ENCODE measurements around the gene AUTS2. TPM values are rescaled to one million over a fixed set of nuclear protein-coding genes. Genes with fewer than 3 reads are reported as not detected.

The AUTS2 gene
- total and polyA plus RNA-seq, 10 of the 15 experiments (the other 5 are each of a cell fraction or from before 2014, with no cell fraction given): 6.4 to 55.6 (median 21.6) TPM

DNA sequence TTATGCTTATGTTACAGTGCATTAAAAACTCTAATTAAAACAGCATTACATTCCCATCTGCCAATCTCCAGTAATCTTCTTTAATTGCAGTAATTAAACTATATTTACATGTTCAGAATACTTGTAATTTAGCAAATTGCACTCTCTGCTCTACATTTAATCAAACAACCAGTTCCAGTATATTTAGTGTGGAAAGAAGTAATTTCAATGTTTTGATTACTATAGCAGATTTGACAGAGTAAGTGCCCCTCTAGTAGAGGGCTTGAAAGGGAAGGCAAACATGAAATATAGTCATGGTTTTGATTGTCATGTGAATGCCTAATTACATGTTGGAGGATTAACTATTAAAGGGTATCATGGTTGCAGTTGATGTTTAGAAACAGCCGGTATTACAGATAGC, 739.7 kb downstream of the AUTS2 start:
- CTCF ChIA-PET: interaction anchor here (1.2 kb wide), 1 partner anchor 8 kb away, joined by 3 read pairs; no protein-coding TSS in a partner anchor
- in situ Hi-C loops (cut with MboI): no loop called here
- Histone ChIP-seq H3K27me3 (replicated peaks in 1 of 2; ENCODE audit: control insufficient read depth in 2 of 2, insufficient read depth in 2 of 2, low read length in 1 of 2) (no peaks in the 10 kb centered on the region), H3K79me2 (ENCODE audit: control insufficient read depth, insufficient read depth, low read length) (no peaks in the 10 kb centered on the region), H3K4me1 (ENCODE audit: control insufficient read depth, insufficient read depth, low read length) (no peaks in the 10 kb centered on the region), H3K27ac (ENCODE audit: control insufficient read depth, insufficient read depth) (no peak overlapping the region), H3K36me3 (ENCODE audit: control insufficient read depth in 2 of 2, insufficient read depth in 2 of 2, low read length in 1 of 2) (no peaks in the 10 kb centered on the region), H3K4me2 (ENCODE audit: control insufficient read depth, insufficient read depth) (no peak overlapping the region), H2AFZ (ENCODE audit: control insufficient read depth, low read depth, low read length) (no peak overlapping the region), H4K20me1 (ENCODE audit: control insufficient read depth, insufficient read depth) (no peaks in the 10 kb centered on the region), H3K9me3 (replicated peaks; ENCODE audit: control insufficient read depth, insufficient read depth, low read length) (no peaks in the 10 kb centered on the region), H3K4me3 (no peak overlapping the region), H3K9ac (ENCODE audit: control insufficient read depth, insufficient read depth, low read length) (no peak overlapping the region)
- intact Hi-C loops (cut with micrococcal nuclease; ENCODE audit: unreplicated experiment): no loop called here
- no peak for FAIRE-seq
- DNase-seq (ENCODE audit: low read depth, low spot score): no peak
- BruUV-seq (replicated peaks): no TSS peak
- TF ChIP-seq BRCA1 (IDR thresholded peaks at IDR 0.05; ENCODE audit: low read depth, low read length): no peak
- TF ChIP-seq E2F8 (IDR thresholded peaks at IDR 0.05; ENCODE audit: low read depth, partially characterized antibody): no peak
- TF ChIP-seq, protein P1, sequence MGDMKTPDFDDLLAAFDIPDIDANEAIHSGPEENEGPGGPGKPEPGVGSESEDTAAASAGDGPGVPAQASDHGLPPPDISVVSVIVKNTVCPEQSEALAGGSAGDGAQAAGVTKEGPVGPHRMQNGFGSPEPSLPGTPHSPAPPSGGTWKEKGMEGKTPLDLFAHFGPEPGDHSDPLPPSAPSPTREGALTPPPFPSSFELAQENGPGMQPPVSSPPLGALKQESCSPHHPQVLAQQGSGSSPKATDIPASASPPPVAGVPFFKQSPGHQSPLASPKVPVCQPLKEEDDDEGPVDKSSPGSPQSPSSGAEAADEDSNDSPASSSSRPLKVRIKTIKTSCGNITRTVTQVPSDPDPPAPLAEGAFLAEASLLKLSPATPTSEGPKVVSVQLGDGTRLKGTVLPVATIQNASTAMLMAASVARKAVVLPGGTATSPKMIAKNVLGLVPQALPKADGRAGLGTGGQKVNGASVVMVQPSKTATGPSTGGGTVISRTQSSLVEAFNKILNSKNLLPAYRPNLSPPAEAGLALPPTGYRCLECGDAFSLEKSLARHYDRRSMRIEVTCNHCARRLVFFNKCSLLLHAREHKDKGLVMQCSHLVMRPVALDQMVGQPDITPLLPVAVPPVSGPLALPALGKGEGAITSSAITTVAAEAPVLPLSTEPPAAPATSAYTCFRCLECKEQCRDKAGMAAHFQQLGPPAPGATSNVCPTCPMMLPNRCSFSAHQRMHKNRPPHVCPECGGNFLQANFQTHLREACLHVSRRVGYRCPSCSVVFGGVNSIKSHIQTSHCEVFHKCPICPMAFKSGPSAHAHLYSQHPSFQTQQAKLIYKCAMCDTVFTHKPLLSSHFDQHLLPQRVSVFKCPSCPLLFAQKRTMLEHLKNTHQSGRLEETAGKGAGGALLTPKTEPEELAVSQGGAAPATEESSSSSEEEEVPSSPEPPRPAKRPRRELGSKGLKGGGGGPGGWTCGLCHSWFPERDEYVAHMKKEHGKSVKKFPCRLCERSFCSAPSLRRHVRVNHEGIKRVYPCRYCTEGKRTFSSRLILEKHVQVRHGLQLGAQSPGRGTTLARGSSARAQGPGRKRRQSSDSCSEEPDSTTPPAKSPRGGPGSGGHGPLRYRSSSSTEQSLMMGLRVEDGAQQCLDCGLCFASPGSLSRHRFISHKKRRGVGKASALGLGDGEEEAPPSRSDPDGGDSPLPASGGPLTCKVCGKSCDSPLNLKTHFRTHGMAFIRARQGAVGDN (IDR thresholded peaks at IDR 0.05): no peak
- no peak for TF ChIP-seq LARP7 (IDR thresholded peaks at IDR 0.05)
- no peak for TF ChIP-seq ETV6 (conservative IDR thresholded peaks at IDR 0.05 in 1 of 2, IDR thresholded peaks at IDR 0.05 in 1 of 2; ENCODE audit: borderline replicate concordance in 1 of 2, low read depth in 1 of 2)
- TF ChIP-seq, protein P2, sequence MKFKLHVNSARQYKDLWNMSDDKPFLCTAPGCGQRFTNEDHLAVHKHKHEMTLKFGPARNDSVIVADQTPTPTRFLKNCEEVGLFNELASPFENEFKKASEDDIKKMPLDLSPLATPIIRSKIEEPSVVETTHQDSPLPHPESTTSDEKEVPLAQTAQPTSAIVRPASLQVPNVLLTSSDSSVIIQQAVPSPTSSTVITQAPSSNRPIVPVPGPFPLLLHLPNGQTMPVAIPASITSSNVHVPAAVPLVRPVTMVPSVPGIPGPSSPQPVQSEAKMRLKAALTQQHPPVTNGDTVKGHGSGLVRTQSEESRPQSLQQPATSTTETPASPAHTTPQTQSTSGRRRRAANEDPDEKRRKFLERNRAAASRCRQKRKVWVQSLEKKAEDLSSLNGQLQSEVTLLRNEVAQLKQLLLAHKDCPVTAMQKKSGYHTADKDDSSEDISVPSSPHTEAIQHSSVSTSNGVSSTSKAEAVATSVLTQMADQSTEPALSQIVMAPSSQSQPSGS (IDR thresholded peaks at IDR 0.05; ENCODE audit: low read length): no peak
- no peak for ATAC-seq
- SMC1A ChIA-PET (ENCODE audit: uncharacterized antibody, unreplicated experiment): interaction anchor here (1.1 kb wide), 1 partner anchor 362 kb away, joined by 3 read pairs; no protein-coding TSS in a partner anchor
- POLR2A ChIA-PET: interaction anchor here (0.5 kb wide), 1 partner anchor 922 kb away, joined by 4 read pairs; no protein-coding TSS in a partner anchor
- RAD21 ChIA-PET (ENCODE audit: unreplicated experiment): no interaction called here
- 100% methylated on average over 1 of the region's 1 CpG for WGBS (ENCODE audit: insufficient coverage, insufficient replicate concordance, low lambda C conversion rate, missing lambda C conversion rate)

Data from GM12878 (cell line).